HepG2 (cell line): Measurements from ENCODE around the gene SORD. TPM values are rescaled to one million over a fixed set of nuclear protein-coding genes. Genes with fewer than 3 reads are reported as not detected.

Experiments
- ATAC-seq: fragments of 200-7000 bp; cut with Tn5 transposase; 3 replicates; pipeline ENCODE4 v1.9.1; 2020; ENCODE audit warnings: mild to moderate bottlenecking, moderate library complexity
- Bru-seq: library from RNA; stranded (reverse); fragments of 400-500 nt; gene quantifications from one replicate; lab custom pipeline; 2021; lab: Mats Ljungman, UMichigan
- BruChase-seq, 2 experiments: library from RNA; stranded (reverse); fragments of 400-500 nt; gene quantifications; one replicate each; lab custom pipeline; 2021; lab: Mats Ljungman, UMichigan
- BruUV-seq: library from RNA; stranded (reverse); fragments of 400-500 nt; replicated peaks from 2 replicates; lab custom pipeline; 2021; lab: Mats Ljungman, UMichigan
- CTCF ChIA-PET: fragments of 300-600 bp; formaldehyde crosslinking; extraction: SDS; loops from one replicate; lab custom pipeline; 2021; ENCODE audit warnings: low total read pairs, inconsistent platforms, low intra/inter-chr PET ratio; lab: Yijun Ruan, JAX
- POLR2A ChIA-PET: fragments of 350-600 bp; sonication (Branson Sonifier 250); formaldehyde crosslinking; loops from one replicate; lab custom pipeline; 2020; ENCODE audit warnings: antibody characterized with exemption, inconsistent platforms; lab: Yijun Ruan, JAX
- DNase-seq: peaks from one replicate; pipeline ENCODE4 v3.0.0-alpha.2; 2015; ENCODE audit warnings: low spot score
- FAIRE-seq: peaks from 3 replicates; lab custom pipeline; 2011; peaks lifted over from hg19 to GRCh38; lab: Jason Lieb, UNC
- H2AFZ ChIP-seq: one replicate; pipeline ENCODE4 v1.6.1; 2011; ENCODE audit warnings: low read length, inconsistent platforms
- H3K27ac ChIP-seq: fragments of 300-600 bp; 3 replicates; pipeline ENCODE4 v1.8.0; 2011; ENCODE audit warnings: mixed run types, mild to moderate bottlenecking, mixed read lengths, low read length, inconsistent platforms; ENCODE audit not compliant: insufficient read depth; ENCODE audit errors: extremely low read length
- H3K27me3 ChIP-seq, 2 experiments: fragments of 200-600 bp in 1 of 2; 2 replicates in 1 of 2; 3 replicates in 1 of 2; pipeline versions ENCODE4 v1.6.0 to v1.8.0; 2011; ENCODE audit warnings: low read length in 2 of 2, mild to moderate bottlenecking in 2 of 2, moderate library complexity in 2 of 2, inconsistent platforms in 1 of 2; ENCODE audit not compliant: insufficient read depth in 2 of 2, control insufficient read depth in 1 of 2
- H3K36me3 ChIP-seq, 2 experiments: fragments of 200-600 bp in 1 of 2; replicated peaks in 1 of 2; 2 replicates in 1 of 2; 3 replicates in 1 of 2; pipeline versions ENCODE4 v1.5.1 to v1.8.0; 2011; ENCODE audit warnings: low read length in 2 of 2, inconsistent platforms in 1 of 2; ENCODE audit not compliant: insufficient read depth in 2 of 2, control insufficient read depth in 1 of 2
- H3K4me1 ChIP-seq: 2 replicates; pipeline ENCODE4 v1.5.1; 2012; ENCODE audit warnings: low read length, inconsistent platforms; ENCODE audit not compliant: insufficient read depth
- H3K4me2 ChIP-seq: 2 replicates; pipeline ENCODE4 v1.6.0; 2011; ENCODE audit warnings: low read depth, low read length, inconsistent platforms
- H3K4me3 ChIP-seq, 3 experiments: fragments of 200-600 bp in 1 of 3; sonication (generic), shearing (Covaris generic) in 1 of 3; replicated peaks in 1 of 3; 2 replicates each; pipeline ENCODE4 v1.5.1; 2011 to 2016; ENCODE audit warnings: low read length in 3 of 3, inconsistent platforms in 2 of 3, low read depth in 2 of 3, mild to moderate bottlenecking in 2 of 3, control low read depth in 1 of 3, mixed read lengths in 1 of 3; ENCODE audit not compliant: insufficient read depth in 1 of 3
- H3K79me2 ChIP-seq: one replicate; pipeline ENCODE4 v1.6.1; 2011; ENCODE audit warnings: low read length, inconsistent platforms; ENCODE audit not compliant: insufficient read depth
- H3K9ac ChIP-seq: 2 replicates; pipeline ENCODE4 v1.6.0; 2011; ENCODE audit warnings: mild to moderate bottlenecking, low read depth, low read length, inconsistent platforms; ENCODE audit not compliant: insufficient read depth
- H3K9me3 ChIP-seq: 2 replicates; pipeline ENCODE4 v1.5.1; 2012; ENCODE audit warnings: mild to moderate bottlenecking, low read length
- H4K20me1 ChIP-seq: 2 replicates; pipeline ENCODE4 v1.6.0; 2011; ENCODE audit warnings: inconsistent platforms, mild to moderate bottlenecking, low read length, moderate library complexity; ENCODE audit not compliant: insufficient read depth
- AKAP8 ChIP-seq: sonication (generic); formaldehyde crosslinking; IDR thresholded peaks from 2 replicates; pipeline ENCODE4 v1.5.1; 2020; ENCODE audit warnings: mild to moderate bottlenecking, missing genetic modification reagents
- BCLAF1 ChIP-seq: fragments of 450-650 bp; IDR thresholded peaks from 2 replicates; pipeline ENCODE4 v1.6.1; 2017; ENCODE audit warnings: mild to moderate bottlenecking
- HNRNPLL ChIP-seq: fragments of 200-400 bp; formaldehyde crosslinking; IDR thresholded peaks from 2 replicates; pipeline ENCODE4 v1.6.1; 2017; ENCODE audit warnings: mild to moderate bottlenecking, low read depth, low read length; ENCODE audit not compliant: poor library complexity, severe bottlenecking
- HOMEZ ChIP-seq: IDR thresholded peaks from 2 replicates; pipeline ENCODE4 v1.6.1; 2016; ENCODE audit warnings: low read depth
- NFE2L1 ChIP-seq: sonication (generic); formaldehyde crosslinking; IDR thresholded peaks from 2 replicates; pipeline ENCODE4 v1.4.0; 2020; ENCODE audit warnings: missing genetic modification reagents, mild to moderate bottlenecking, borderline replicate concordance
- WGBS: methylation state at CpG from one replicate; pipeline ENCODE4 v1.1.6; 2017; ENCODE audit warnings: low lambda C conversion rate; 5-methylcytosine and 5-hydroxymethylcytosine counted together
- in situ Hi-C: cut with HindIII; loops from 2 replicates; pipeline ENCODE4 v1.10.0; 2017; ENCODE audit warnings: low pct_unique_long_range_greater_than_20kb; ENCODE audit not compliant: extremely low pct_ligation_motif_present
- intact Hi-C: fragments of 100-400 bp; cut with micrococcal nuclease; formaldehyde crosslinking; loops from one replicate; pipeline ENCODE4 v1.10.0; 2022; ENCODE audit not compliant: unreplicated experiment
- long read RNA-seq, 2 experiments: library from RNA in 1 of 2; library from polyadenylated mRNA in 1 of 2; stranded (forward) in 1 of 2; unstranded in 1 of 2; transcript quantifications; one replicate each; pipeline ENCODE4 v2.0.0, GENCODE V29; 2019 to 2022
- polyA minus RNA-seq, 3 experiments: library from RNA; depleted of rRNA, polyadenylated mRNA; stranded (reverse); fragments of >200 nt; gene quantifications; 2 replicates each; pipeline ENCODE4 v1.2.3, GENCODE V29; 2011; ENCODE audit warnings: low replicate concordance in 1 of 3
- polyA plus RNA-seq, 8 experiments: library from polyadenylated mRNA; depleted of rRNA in 3 of 8; stranded (reverse) in 7 of 8; unstranded in 1 of 8; fragments of >200 nt; fragmentation: Illumina TruSeq in 4 of 8; extraction: Trizol in 4 of 8; gene quantifications; 2 replicates each; pipeline versions ENCODE4 v1.2.1 to v1.2.3, GENCODE V29; 2011 to 2016; ENCODE audit warnings: low read depth in 4 of 8, missing spikeins in 1 of 8, mixed read lengths in 1 of 8; ENCODE audit not compliant: insufficient read depth in 1 of 8
- total RNA-seq, 5 experiments: library from RNA; depleted of rRNA; stranded (reverse); fragments of >200 nt; fragmentation: Illumina TruSeq; extraction: Trizol; gene quantifications; 2 replicates each; pipeline ENCODE4 v1.2.3, GENCODE V29; 2016; ENCODE audit warnings: low read depth in 1 of 5
- TF ChIP-seq, protein P1 (sequence below): sonication (generic); formaldehyde crosslinking; IDR thresholded peaks from 2 replicates; pipeline ENCODE4 v1.4.0; 2020; ENCODE audit warnings: missing genetic modification reagents

Gene SORD
- total RNA-seq (2016; rRNA removed; fragmentation: Illumina TruSeq; extraction: Trizol) (59.1 and 104 TPM in 2 replicates), polyA plus RNA-seq (2011; rRNA removed) (73.1 and 95.3 TPM in 2 replicates), polyA minus RNA-seq (2011; rRNA and poly(A)+ RNA removed; ENCODE audit: low replicate concordance) (117 and 252 TPM in 2 replicates), Bru-seq, nascent RNA (percentile 84 among the genes with signal in this experiment), BruChase-seq, experiment 1, labeled RNA remaining after a 6-hour chase (percentile 74 among the genes with signal in this experiment), BruChase-seq, experiment 2, labeled RNA remaining after a 2-hour chase (percentile 76 among the genes with signal in this experiment)
- total RNA-seq (2016; cell fraction: cytosol; rRNA removed; fragmentation: Illumina TruSeq; extraction: Trizol; ENCODE audit: low read depth): 7.1 and 7.4 TPM in 2 replicates
- 59.7 and 103 TPM in 2 replicates for total RNA-seq (2016; cell fraction: insoluble cytoplasmic fraction; rRNA removed; fragmentation: Illumina TruSeq; extraction: Trizol)
- total RNA-seq (2016; cell fraction: membrane; rRNA removed; fragmentation: Illumina TruSeq; extraction: Trizol): 22.6 and 22.9 TPM in 2 replicates
- total RNA-seq (2016; cell fraction: nucleus; rRNA removed; fragmentation: Illumina TruSeq; extraction: Trizol): 46.4 and 52.3 TPM in 2 replicates
- polyA plus RNA-seq (2011; cell fraction: cytosol; rRNA removed): 78.7 and 91.6 TPM in 2 replicates
- 94.1 and 102 TPM in 2 replicates for polyA plus RNA-seq (2011; cell fraction: nucleus; rRNA removed)
- 74.2 and 78.2 TPM in 2 replicates for polyA plus RNA-seq (2012)
- polyA plus RNA-seq (2016; cell fraction: cytosol; fragmentation: Illumina TruSeq; extraction: Trizol; ENCODE audit: low read depth): 10.6 and 11.4 TPM in 2 replicates
- polyA plus RNA-seq (2016; cell fraction: insoluble cytoplasmic fraction; fragmentation: Illumina TruSeq; extraction: Trizol; ENCODE audit: low read depth): 128 and 136 TPM in 2 replicates
- 18.9 and 20.0 TPM in 2 replicates for polyA plus RNA-seq (2016; cell fraction: membrane; fragmentation: Illumina TruSeq; extraction: Trizol; ENCODE audit: low read depth)
- polyA plus RNA-seq (2016; cell fraction: nucleus; fragmentation: Illumina TruSeq; extraction: Trizol; ENCODE audit: insufficient read depth, low read depth): 92.1 and 93.6 TPM in 2 replicates
- 46.5 and 50.3 TPM in 2 replicates for polyA minus RNA-seq (2011; cell fraction: cytosol; rRNA and poly(A)+ RNA removed)
- 35.7 and 43.0 TPM in 2 replicates for polyA minus RNA-seq (2011; cell fraction: nucleus; rRNA and poly(A)+ RNA removed)
- long read RNA-seq, experiment 1, full-length matches to known transcripts: 112 of 145 reads
- long read RNA-seq, experiment 1, partial matches to known transcripts: 26 of 145 reads
- long read RNA-seq, experiment 1, other reads (novel, unspliced or antisense): 7 of 145 reads
- long read RNA-seq, experiment 2, full-length matches to known transcripts: 86 of 195 reads
- long read RNA-seq, experiment 2, partial matches to known transcripts: 10 of 195 reads
- long read RNA-seq, experiment 2, other reads (novel, unspliced or antisense): 99 of 195 reads

DNA sequence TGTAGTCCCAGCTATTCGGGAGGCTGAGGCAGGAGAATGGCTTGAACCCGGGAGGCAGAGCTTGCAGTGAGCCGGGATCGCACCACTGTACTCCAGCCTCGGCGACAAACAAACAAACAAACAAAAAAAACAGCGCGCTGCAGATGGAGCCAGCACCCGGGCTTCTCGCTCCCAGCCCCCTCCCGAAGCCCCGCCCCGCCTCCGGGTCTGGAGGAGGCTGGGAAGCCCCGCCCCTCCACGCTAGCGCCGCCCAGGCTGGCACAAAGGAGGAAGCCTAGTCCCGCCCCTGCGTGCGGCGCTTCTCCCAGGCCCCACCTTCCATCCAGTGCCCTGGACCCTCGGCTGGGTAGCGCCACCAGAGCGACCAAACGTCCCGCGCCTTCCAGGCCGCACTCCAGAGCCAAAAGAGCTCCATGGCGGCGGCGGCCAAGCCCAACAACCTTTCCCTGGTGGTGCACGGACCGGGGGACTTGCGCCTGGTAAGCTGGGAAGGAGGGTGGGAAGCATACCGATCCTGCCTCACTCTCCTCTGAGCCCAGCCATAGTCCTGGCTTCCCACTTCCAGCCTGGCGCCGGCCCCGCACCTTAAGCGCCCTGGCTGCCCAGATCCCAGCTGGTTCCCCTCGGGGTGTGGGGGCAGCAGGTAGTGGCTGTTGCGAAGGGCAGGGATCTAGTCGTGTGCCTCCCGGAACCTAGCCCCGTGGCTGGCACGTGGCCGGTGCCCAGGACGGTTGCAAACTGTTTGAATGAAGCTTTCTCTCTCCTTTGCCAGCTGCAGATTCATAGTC, at the start of gene SORD:
Gene SORD, plus strand, starts transcription at position 325 of the 788 bp plus-strand sequence. Its CDS starts 89 bp downstream, at position 414.
- in situ Hi-C loops (no loop called here), intact Hi-C loops (loop anchor here (5.0 kb wide), 1 partner anchor 41 kb away; no protein-coding TSS in a partner anchor)
- no TSS peak for BruUV-seq
- peaks cover 85% of the 10 kb centered on the region for H3K4me1 ChIP-seq
- FAIRE-seq (no peak), DNase-seq (peak; percentile 86), ATAC-seq (peak; percentile 96)
- no peaks in the 10 kb centered on the region; a peak in 1 of 5 replicates for H3K27me3 ChIP-seq
- ChIA-PET CTCF (no interaction called here), POLR2A (interaction anchor here (0.8 to 1.9 kb wide), 3 partner anchors 14 to 45 kb away, joined by 4 to 10 read pairs (median 7); no protein-coding TSS in a partner anchor)
- H3K79me2 ChIP-seq: peaks cover 40% of the 10 kb centered on the region
- H4K20me1 ChIP-seq: no peaks in the 10 kb centered on the region
- peak within 1 kb of the TSS; percentile 93 for H3K9ac ChIP-seq
- H3K27ac ChIP-seq: peak within 1 kb of the TSS; percentile 81
- H3K4me3 ChIP-seq: peak within 1 kb of the TSS; percentile 82 to 93 (median 91)
- 6% methylated on average over 11 of the region's 48 CpGs for WGBS
- peaks cover 2 to 9% of the 10 kb centered on the region in 2 experiments; a peak in 2 of 5 replicates for H3K36me3 ChIP-seq
- peak within 1 kb of the TSS; percentile 99 for H3K4me2 ChIP-seq
- no peak within 1 kb of the TSS for H2AFZ ChIP-seq
- no peaks in the 10 kb centered on the region for H3K9me3 ChIP-seq
- TF ChIP-seq AKAP8 (CRISPR knock-in tag) (peak; percentile 46; the same call in 1 of the 2 replicates), BCLAF1 (no peak), HNRNPLL (peak; percentile 76), HOMEZ (CRISPR knock-in tag) (no peak), NFE2L1 (CRISPR knock-in tag) (0 out of 2 replicates have a peak, but pooled peaks have one; percentile 25)
- TF ChIP-seq, protein P1, sequence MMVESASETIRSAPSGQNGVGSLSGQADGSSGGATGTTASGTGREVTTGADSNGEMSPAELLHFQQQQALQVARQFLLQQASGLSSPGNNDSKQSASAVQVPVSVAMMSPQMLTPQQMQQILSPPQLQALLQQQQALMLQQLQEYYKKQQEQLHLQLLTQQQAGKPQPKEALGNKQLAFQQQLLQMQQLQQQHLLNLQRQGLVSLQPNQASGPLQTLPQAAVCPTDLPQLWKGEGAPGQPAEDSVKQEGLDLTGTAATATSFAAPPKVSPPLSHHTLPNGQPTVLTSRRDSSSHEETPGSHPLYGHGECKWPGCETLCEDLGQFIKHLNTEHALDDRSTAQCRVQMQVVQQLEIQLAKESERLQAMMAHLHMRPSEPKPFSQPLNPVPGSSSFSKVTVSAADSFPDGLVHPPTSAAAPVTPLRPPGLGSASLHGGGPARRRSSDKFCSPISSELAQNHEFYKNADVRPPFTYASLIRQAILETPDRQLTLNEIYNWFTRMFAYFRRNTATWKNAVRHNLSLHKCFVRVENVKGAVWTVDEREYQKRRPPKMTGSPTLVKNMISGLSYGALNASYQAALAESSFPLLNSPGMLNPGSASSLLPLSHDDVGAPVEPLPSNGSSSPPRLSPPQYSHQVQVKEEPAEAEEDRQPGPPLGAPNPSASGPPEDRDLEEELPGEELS (CRISPR knock-in tag): peak; percentile 35
